SHP77 treated with DMSO at 0.1 percent for 48 hours (cell line): Measurements from ENCODE around the gene FAM227A.

Experiments
- DNase-seq: peaks from one replicate; lab custom pipeline; 2025; lab: John Stamatoyannopoulos, UW

FAM227A gene

DNA sequence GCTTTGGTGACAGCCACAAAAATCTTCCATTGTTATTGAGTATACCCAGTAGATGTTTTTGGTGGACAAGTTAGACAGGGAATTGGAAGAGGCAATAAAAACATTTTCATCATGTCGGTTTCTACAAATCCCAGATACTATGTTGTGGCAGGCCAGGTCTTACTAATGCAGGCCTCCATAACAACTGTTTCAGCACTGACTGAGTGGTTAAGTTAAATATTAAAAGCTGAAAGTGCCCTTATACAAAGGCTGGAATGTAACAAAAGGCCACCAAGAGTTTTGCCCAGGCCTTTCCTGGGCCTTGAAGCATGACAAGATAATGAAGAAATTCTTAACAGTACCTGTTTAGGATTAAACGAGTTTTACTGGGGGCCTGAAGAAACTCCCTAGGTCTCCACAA lies 115.5 kb downstream of the FAM227A start:
- no peak for DNase-seq

DNA sequence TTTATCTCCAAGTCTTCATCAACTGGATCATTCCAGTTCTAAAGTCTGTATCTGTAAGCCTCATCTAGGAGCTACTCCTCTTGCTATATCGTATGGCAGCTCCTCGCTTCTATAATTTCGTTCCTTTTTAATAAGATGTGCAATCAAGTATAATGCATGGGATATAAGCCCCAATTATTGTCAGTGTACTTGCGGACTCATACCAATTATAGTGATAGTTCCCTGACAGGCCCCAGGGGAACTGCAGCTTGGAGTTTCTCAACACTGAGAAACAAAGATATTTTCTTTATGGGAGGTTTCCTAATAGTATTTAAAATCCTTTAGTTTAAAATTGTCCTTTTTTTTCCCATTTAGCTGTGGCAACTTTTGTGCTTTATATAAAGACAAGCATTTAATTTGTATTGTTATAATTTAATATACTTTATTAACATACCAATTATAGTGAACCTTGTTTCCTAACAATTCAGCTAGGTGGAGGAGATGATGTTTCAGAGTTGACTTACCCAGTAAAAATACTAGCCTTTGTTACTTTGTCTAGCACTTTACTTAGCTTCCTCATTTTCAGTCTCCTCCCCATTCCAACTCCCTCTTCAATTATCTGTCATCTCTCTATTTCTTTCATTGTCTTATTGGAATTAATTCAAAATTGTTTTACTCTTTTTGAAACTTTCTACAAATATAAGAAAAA lies 124.8 kb downstream of the FAM227A start:
- DNase-seq = no peak
